ENCODE data around the gene ZNF705A. TPM values are rescaled to one million over a fixed set of nuclear protein-coding genes. Genes with fewer than 3 reads are reported as not detected.
A peak's percentile ranks its signal among the peaks of the same experiment; 100 is the strongest.
"Not testable (repeated sequence)": the region's sequence is repeated elsewhere in the genome, so short reads cannot be mapped to it uniquely, and the experiment has no call there.

ZNF705A gene
- total and polyA plus RNA-seq, 2 donors (not counting 1 experiment from before 2014, with no cell fraction given), result not detected

- H3K9me3 ChIP-seq (ENCODE audit: control insufficient read depth, insufficient read depth, low read depth, low read length); H4K20me1 ChIP-seq (ENCODE audit: control insufficient read depth, extremely low read depth, insufficient read depth, low read length); H3K4me2 ChIP-seq (ENCODE audit: extremely low read depth, insufficient read depth, low read length); H3K27me3 ChIP-seq (ENCODE audit: control insufficient read depth, insufficient read depth, low read length); H3K36me3 ChIP-seq (ENCODE audit: control insufficient read depth, insufficient read depth, low read length); H3K27ac ChIP-seq (ENCODE audit: insufficient read depth, low read length); H2AFZ ChIP-seq (ENCODE audit: low read length); H3K4me1 ChIP-seq (ENCODE audit: control insufficient read depth, extremely low read depth, insufficient read depth, low read length); H3K9ac ChIP-seq (ENCODE audit: insufficient read depth, low read length); H3K79me2 ChIP-seq (ENCODE audit: control insufficient read depth, insufficient read depth, low read length); H3K4me3 ChIP-seq (replicated peaks in 1 of 4; ENCODE audit: control extremely low read depth in 1 of 4, insufficient read depth in 1 of 4, low read depth in 3 of 4, low read length in 4 of 4); DNase-seq (ENCODE audit: low read depth in 2 of 2): not testable (repeated sequence)
These were observed 65.5 kb downstream of the ZNF705A start for GRCh38 chr12:8222303-8222702.

GRCh38 chr12:8223646-8224045 is 66.8 kb downstream of the ZNF705A start:
- H3K4me2 ChIP-seq (ENCODE audit: extremely low read depth, insufficient read depth, low read length); H3K9ac ChIP-seq (ENCODE audit: insufficient read depth, low read length); H3K27me3 ChIP-seq (ENCODE audit: control insufficient read depth, insufficient read depth, low read length); H3K9me3 ChIP-seq (ENCODE audit: control insufficient read depth, insufficient read depth, low read depth, low read length); H4K20me1 ChIP-seq (ENCODE audit: control insufficient read depth, extremely low read depth, insufficient read depth, low read length); H3K4me3 ChIP-seq (replicated peaks in 1 of 4; ENCODE audit: control extremely low read depth in 1 of 4, insufficient read depth in 1 of 4, low read depth in 3 of 4, low read length in 4 of 4); H3K4me1 ChIP-seq (ENCODE audit: control insufficient read depth, extremely low read depth, insufficient read depth, low read length); H3K27ac ChIP-seq (ENCODE audit: insufficient read depth, low read length); DNase-seq (ENCODE audit: low read depth in 2 of 2); H3K36me3 ChIP-seq (ENCODE audit: control insufficient read depth, insufficient read depth, low read length); H2AFZ ChIP-seq (ENCODE audit: low read length); H3K79me2 ChIP-seq (ENCODE audit: control insufficient read depth, insufficient read depth, low read length): not testable (repeated sequence)

- H3K27ac ChIP-seq (ENCODE audit: insufficient read depth, low read length); H3K27me3 ChIP-seq (ENCODE audit: control insufficient read depth, insufficient read depth, low read length); H3K4me1 ChIP-seq (ENCODE audit: control insufficient read depth, extremely low read depth, insufficient read depth, low read length); H3K36me3 ChIP-seq (ENCODE audit: control insufficient read depth, insufficient read depth, low read length); H3K9me3 ChIP-seq (ENCODE audit: control insufficient read depth, insufficient read depth, low read depth, low read length); H3K79me2 ChIP-seq (ENCODE audit: control insufficient read depth, insufficient read depth, low read length); H3K4me3 ChIP-seq (replicated peaks in 1 of 4; ENCODE audit: control extremely low read depth in 1 of 4, insufficient read depth in 1 of 4, low read depth in 3 of 4, low read length in 4 of 4); H3K9ac ChIP-seq (ENCODE audit: insufficient read depth, low read length); DNase-seq (ENCODE audit: low read depth in 2 of 2); H3K4me2 ChIP-seq (ENCODE audit: extremely low read depth, insufficient read depth, low read length); H2AFZ ChIP-seq (ENCODE audit: low read length); H4K20me1 ChIP-seq (ENCODE audit: control insufficient read depth, extremely low read depth, insufficient read depth, low read length): not testable (repeated sequence)
These were observed 68.0 kb downstream of the ZNF705A start for GRCh38 chr12:8224782-8225181.

GRCh38 chr12:8226355-8226754 is 69.5 kb downstream of the ZNF705A start:
- Histone ChIP-seq H3K9me3 (ENCODE audit: control insufficient read depth, insufficient read depth, low read depth, low read length) (no peaks in the 10 kb centered on the region), H3K9ac (ENCODE audit: insufficient read depth, low read length) (no peak overlapping the region), H3K27ac (ENCODE audit: insufficient read depth, low read length) (no peak overlapping the region), H3K4me2 (ENCODE audit: extremely low read depth, insufficient read depth, low read length) (no peak overlapping the region), H3K36me3 (ENCODE audit: control insufficient read depth, insufficient read depth, low read length) (no peaks in the 10 kb centered on the region), H2AFZ (ENCODE audit: low read length) (no peak overlapping the region), H3K4me3 (replicated peaks in 1 of 4; ENCODE audit: control extremely low read depth in 1 of 4, insufficient read depth in 1 of 4, low read depth in 3 of 4, low read length in 4 of 4) (no peak overlapping the region), H3K79me2 (ENCODE audit: control insufficient read depth, insufficient read depth, low read length) (no peaks in the 10 kb centered on the region), H4K20me1 (ENCODE audit: control insufficient read depth, extremely low read depth, insufficient read depth, low read length) (no peaks in the 10 kb centered on the region), H3K4me1 (ENCODE audit: control insufficient read depth, extremely low read depth, insufficient read depth, low read length) (no peaks in the 10 kb centered on the region), H3K27me3 (ENCODE audit: control insufficient read depth, insufficient read depth, low read length) (no peaks in the 10 kb centered on the region)
- no peak for TF ChIP-seq CTCF (conservative IDR thresholded peaks at IDR 0.05 in 1 of 2, IDR thresholded peaks at IDR 0.05 in 1 of 2; ENCODE audit: low read depth in 1 of 2, low read length in 2 of 2)
- TF ChIP-seq EZH2 (IDR thresholded peaks at IDR 0.05; ENCODE audit: low read length, missing control alignments), result no peak
- DNase-seq (ENCODE audit: low read depth in 2 of 2), result no peak

GRCh38 chr12:8226992-8227731 is 70.3 kb downstream of the ZNF705A start, which contains the start of gene FAM90A1:
Gene FAM90A1, minus strand, starts transcription at chr12:8227618. Its CDS starts 2,786 bp downstream, at chr12:8224832.
- H3K4me2 ChIP-seq (ENCODE audit: extremely low read depth, insufficient read depth, low read length); H3K4me1 ChIP-seq (ENCODE audit: control insufficient read depth, extremely low read depth, insufficient read depth, low read length); H4K20me1 ChIP-seq (ENCODE audit: control insufficient read depth, extremely low read depth, insufficient read depth, low read length); H2AFZ ChIP-seq (ENCODE audit: low read length); H3K27ac ChIP-seq (ENCODE audit: insufficient read depth, low read length); H3K9ac ChIP-seq (ENCODE audit: insufficient read depth, low read length); H3K36me3 ChIP-seq (ENCODE audit: control insufficient read depth, insufficient read depth, low read length); H3K9me3 ChIP-seq (ENCODE audit: control insufficient read depth, insufficient read depth, low read depth, low read length); H3K79me2 ChIP-seq (ENCODE audit: control insufficient read depth, insufficient read depth, low read length); H3K27me3 ChIP-seq (ENCODE audit: control insufficient read depth, insufficient read depth, low read length): not testable (repeated sequence)
- peak within 1 kb of the TSS in 2 of 4 experiments; percentile 24 to 46 for H3K4me3 ChIP-seq (replicated peaks in 1 of 4; ENCODE audit: control extremely low read depth in 1 of 4, insufficient read depth in 1 of 4, low read depth in 3 of 4, low read length in 4 of 4)
- peak in 1 of 2 donors; percentile 15 for DNase-seq (ENCODE audit: low read depth in 2 of 2)

- H3K27me3 ChIP-seq (ENCODE audit: control insufficient read depth, insufficient read depth, low read length); H3K4me1 ChIP-seq (ENCODE audit: control insufficient read depth, extremely low read depth, insufficient read depth, low read length); DNase-seq (ENCODE audit: low read depth in 2 of 2); H3K9me3 ChIP-seq (ENCODE audit: control insufficient read depth, insufficient read depth, low read depth, low read length); H3K79me2 ChIP-seq (ENCODE audit: control insufficient read depth, insufficient read depth, low read length); H4K20me1 ChIP-seq (ENCODE audit: control insufficient read depth, extremely low read depth, insufficient read depth, low read length); H3K36me3 ChIP-seq (ENCODE audit: control insufficient read depth, insufficient read depth, low read length); H3K27ac ChIP-seq (ENCODE audit: insufficient read depth, low read length); H3K9ac ChIP-seq (ENCODE audit: insufficient read depth, low read length); H2AFZ ChIP-seq (ENCODE audit: low read length); H3K4me2 ChIP-seq (ENCODE audit: extremely low read depth, insufficient read depth, low read length): not testable (repeated sequence)
- H3K4me3 ChIP-seq (replicated peaks in 1 of 4; ENCODE audit: control extremely low read depth in 1 of 4, insufficient read depth in 1 of 4, low read depth in 3 of 4, low read length in 4 of 4), result peak overlapping the region in 1 of 4 experiments; percentile 46
These were observed 70.9 kb downstream of the ZNF705A start for GRCh38 chr12:8227732-8228077.

All from fibroblast of lung (primary cell).